Femur (tissue), 1 donor: ENCODE data around the gene FES.
"Not testable (repeated sequence)": the region's sequence is repeated elsewhere in the genome, so short reads cannot be mapped to it uniquely, and the experiment has no call there.

ENCODE experiments used
- DNase-seq: peaks from one replicate; pipeline ENCODE4 v3.0.0-alpha.2; 2017

FES gene

DNA sequence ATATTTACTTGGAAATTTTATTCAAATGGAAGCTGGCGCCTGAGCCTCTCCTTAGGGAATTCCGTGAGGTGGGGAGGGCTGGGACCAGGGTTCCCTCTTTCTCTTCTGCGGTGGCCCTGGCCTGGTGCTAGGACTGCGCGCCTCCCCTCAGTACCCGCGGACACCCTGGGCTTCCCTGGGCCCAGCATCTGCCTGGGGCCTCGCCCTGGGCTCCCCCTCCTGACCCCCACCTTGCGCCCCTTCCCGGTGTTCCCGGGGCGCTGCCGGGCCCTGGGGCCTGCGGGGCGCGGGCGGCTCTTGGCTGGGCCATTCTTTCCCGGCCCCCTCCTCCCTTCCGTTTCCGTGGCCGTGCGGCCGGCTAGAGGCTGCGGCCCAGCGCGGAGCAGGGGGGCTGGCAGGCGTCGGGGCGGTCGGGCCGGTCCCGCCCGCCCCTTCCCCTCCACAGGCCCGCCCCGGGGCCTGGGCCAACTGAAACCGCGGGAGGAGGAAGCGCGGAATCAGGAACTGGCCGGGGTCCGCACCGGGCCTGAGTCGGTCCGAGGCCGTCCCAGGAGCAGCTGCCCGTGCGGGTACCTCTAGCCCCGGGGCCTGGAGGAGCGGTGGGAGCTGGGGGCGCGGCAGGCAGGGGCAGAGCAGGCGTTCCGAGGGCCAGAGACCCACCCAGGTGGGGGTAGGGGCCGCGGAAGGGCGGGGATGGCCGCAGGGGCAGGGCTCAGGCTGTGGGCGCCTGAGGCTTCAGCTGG, at the start of gene FES:
TSS of gene FES (plus strand) at position 529 of the 743 bp plus-strand sequence. CDS start 542 bp downstream, outside the sequence.
- peak; percentile 87 for DNase-seq

GRCh38 chr15:90834626-90835025, 49.7 kb upstream of the FES start:
- DNase-seq = no peak

DNA sequence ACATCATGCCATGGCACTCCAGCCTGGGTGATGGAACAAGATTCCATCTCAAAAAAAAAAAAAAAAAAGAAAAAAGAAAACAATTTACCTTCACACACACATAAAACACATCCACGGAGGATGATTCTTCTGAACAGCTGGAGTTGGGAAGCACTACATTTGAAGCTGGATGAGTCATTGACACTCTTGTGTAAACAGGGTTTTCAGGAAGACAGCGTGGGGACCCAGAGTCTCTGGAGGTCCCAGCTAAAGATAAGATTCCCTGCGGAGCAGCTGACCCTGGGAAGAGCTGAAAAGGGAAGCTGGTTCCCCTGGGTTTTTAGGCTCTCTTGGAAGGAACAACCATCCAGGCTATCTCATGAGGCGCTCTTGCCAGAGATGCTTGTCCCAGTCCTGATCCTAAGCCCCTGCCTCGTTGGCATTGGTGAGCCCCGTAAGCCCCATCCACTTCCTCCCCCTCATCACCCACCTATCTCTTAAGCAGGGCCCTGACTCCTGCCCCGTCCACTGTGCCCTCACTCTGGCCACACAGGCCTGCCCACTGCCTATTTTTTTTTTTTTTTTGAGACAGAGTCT, 47.9 kb upstream of the FES start:
- DNase-seq = no peak

DNA sequence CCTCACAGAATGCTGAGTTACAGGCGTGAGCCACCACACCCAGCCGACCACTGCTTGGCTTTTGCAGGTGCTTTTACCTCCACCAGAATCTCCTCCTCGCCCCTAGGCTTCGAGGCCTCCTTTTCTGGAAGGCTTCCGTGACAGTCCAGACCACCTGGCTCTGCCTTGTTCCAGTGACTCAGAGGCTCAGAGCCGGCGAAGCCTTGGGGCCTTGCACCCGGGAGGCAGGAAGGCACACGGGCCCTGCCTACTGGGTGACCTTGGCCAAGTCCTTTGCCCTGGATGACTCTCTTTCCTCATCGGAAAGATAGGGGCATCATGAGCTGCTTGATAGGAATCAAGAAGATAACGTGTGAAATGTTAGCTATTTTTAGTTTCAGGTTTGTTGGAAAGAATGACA, 47.2 kb upstream of the FES start:
- no peak for DNase-seq

DNA sequence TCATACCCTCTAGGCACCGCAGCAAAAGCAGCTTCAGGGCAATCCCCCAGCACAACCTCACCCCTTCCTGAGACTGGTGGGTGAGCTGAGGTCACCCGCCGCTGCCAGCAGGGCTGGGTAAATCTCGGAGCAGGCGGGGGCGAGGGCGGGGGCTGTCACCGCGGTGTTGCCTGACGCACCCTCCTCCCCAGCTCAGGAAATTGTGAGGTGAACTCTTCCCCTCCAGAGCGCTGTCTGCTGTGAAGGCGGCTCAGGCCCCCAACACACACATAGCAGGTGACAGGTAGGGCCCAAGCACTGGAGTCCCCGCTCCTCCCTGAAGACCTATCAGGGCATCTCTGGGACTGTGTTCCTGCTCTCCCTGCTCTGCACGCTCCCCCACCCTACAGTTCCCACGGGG, 46.2 kb upstream of the FES start:
- DNase-seq = no peak

GRCh38 chr15:90838544-90838943, 45.8 kb upstream of the FES start:
- no peak for DNase-seq

DNA sequence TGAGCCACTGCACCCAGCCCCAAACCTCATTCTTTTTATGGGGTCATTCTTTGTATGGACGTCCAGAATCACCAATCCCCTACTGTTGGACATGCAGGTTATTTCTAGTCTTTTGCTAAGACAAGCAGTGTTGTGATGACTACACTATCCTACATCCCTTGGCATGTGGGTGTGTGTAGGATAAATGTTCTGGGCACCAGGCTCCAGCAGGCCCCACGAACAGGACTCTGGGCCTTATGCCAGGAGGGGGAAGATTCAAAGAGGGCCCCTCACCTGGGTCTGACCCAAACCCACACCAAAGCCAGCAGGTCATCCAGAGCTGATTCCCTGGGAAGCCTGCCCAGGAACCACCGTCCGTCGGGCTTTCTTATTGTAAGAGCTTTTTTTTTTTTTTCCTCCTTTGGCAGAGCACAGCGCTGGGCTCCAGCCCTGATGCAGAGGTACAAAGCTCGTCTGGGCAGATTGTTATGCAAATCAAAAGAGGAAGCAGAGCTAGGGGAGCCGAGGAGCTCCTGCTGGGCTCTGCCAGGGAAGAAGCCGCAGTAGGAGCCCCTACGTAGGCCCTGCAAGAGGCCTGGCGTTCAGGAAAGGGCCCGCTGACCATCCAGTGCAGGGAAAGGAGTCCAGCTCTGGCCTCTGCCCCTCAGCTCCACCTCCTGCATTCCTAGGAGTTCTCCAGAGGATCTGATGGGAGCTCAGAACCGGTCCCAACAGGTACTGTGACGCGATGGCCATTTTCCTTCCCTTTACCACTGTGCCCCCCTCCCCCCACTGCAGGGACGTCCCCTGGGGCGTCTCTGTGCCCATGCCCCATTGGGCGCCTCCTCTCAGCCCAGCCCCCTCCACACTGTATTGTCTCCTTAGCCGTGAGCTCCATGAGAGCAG, 44.9 kb upstream of the FES start:
- no peak for DNase-seq

DNA sequence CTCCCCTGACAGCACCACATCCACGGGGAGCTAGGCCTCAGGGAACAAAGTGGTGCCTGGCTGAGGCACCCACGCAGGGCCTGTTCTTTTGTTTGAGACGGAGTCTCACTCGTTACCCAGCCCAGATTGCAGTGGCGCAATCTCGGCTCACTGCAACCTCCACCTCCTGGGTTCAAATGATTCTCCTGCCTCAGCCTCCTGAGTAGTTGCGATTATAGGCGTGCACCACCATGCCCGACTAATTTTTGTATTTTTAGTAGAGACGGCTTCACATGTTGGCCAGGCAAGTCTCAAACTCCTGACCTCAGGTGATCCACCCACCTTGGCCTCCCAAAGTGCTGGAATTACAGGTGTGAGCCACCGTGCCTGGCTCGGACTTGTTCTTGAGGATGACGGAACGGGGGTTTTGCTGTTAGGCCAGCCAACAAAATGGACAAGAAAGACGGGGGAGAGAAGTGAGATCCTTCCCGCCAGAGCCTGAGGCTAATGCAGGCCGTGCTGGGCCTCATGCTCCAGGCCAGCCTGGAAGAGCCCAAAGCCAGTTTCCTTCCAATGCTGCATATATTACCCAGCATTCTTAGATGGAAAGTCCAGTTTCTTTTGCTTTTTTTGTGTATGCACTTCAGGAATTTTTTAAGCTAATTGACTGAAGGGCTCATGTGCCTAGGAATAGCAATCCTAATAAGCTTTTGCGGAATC, 44.0 kb upstream of the FES start:
- no peak for DNase-seq

DNA sequence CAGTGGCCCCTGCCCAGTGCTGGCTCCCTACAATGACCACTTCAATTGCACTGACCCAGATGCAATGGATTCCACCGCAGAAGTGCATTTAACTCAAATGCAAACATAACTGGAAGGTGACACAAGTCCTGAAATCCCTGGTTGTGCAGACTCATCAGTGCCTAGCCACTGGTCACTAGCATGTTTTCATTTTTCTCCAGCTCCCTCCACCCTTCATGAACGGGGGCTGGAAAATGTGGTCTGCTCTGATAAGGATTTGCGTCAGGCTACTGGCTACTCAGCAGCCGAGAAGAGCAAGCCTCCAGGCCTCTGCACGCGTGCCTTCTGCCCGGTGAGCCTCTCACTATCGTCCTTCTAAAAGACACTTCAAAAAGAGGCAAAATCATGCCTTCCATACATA, 43.4 kb upstream of the FES start:
- no peak for DNase-seq

- no peak for DNase-seq
Measured at GRCh38 chr15:90844696-90845095, 39.6 kb upstream of the FES start.

DNA sequence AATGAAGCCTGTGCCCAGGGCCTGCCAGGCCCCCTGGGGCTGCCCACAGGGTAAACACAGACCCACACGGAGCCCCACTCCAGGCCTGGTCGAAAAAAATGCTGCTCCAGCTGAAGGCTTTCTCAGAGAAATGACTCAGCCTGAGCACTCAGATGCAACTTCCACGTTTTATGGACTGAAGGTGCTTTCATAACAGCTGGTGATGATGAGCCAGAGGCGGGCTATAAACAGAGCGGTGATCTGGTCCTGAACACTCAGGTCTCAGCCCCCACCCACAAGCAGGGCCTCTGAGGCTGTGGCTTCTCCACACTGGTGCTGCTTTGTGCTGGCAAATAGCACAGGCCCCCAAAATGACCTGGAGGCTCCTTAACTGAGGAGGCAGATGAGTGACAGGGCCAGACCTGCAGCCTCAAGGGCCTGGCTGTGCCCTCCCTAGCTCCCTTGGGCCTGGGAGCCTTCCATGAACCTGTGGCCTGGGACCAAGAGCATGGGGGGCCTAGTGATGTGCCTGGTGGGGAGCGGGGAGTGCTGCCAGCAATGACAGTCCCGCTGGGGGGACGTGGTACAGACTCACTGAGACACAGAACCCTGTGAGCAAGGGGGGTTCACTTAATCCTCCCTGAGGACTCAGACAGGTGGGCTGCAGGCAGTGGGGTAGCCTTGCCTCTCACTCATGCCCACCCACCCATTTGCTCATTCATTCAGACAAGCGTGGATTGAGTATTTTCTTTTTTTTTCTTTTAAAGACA, 38.9 kb upstream of the FES start:
- DNase-seq = no peak

DNA sequence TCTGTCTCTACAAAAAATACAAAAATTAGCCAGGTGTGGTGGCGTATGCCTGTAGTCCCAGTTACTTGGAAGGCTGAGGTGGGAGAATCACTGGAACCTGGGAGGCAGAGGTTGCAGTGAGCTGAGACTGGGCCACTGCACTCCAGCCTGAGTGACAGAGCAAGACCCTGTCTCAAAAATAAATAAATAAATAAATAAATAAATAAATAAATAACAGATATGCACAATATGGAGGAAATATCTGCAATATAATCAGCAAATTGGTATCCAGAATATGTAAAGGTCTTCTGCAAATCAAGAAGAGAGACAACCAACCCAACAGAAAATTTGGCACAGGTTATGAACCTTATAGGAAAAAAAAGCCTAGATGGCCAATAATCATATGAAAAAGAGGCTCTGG, 34.9 kb upstream of the FES start:
- not testable (repeated sequence) for DNase-seq

DNA sequence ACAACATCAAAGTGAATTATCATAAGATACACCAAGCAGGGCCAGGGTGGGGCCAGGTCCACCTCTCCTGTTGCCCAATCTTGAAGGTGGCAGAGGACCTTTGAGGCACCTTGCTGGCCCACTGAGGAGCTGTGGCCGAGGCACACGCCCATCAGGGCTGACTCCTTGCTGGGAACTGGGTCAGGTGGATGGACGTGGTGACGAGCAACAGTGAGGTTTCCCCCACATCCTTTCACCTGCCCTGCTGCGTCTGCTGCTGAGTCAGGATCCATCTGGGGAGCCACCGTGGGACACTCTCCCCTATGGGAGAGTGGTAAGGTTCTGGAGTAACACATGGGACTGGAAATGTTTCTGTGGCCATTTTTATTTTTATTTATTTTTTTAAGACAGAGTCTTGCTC, 33.2 kb upstream of the FES start:
- DNase-seq = no peak

GRCh38 chr15:90851940-90852339, 32.4 kb upstream of the FES start:
- no peak for DNase-seq

GRCh38 chr15:90855139-90855538, 29.2 kb upstream of the FES start:
- no peak for DNase-seq

GRCh38 chr15:90857337-90857736, 27.0 kb upstream of the FES start:
- DNase-seq = no peak

- no peak for DNase-seq
Measured at GRCh38 chr15:90857883-90858443, 26.3 kb upstream of the FES start.

GRCh38 chr15:90859234-90860131, 24.8 kb upstream of the FES start:
- no peak for DNase-seq

GRCh38 chr15:90860450-90860849, 23.9 kb upstream of the FES start:
- no peak for DNase-seq

DNA sequence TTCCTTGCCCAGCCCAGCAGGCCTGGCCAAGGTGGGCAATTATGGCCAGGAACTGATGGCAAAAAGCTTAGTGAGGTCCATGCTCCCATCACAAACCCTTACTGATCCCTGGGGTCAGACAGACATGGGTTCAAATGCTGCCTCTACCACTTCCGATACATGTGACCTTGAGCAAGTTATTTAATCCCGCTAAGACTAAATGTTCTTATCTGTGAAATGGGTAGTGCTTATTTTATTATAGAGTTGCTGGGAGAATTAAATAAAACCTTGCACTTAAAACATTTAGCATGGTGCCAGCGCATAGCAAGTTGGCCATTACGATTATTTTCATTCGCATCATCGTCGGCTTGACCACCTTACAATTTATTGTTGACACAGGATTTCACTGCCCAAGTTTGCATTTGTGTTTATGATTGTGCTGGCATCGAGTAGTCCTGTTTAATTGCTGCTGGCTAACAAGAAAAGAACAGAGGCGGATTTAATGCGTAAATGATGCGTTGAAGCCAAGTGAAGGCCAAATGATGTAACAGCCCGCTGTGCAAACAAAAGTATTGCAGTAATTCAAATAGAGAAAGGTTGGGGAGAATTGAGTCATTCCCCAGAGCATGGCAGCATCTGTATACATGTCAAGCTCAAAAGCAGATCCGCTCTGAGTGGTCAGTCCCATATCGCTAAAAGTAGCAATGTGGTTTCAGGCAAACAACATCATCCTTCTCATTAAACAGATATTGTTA, 23.2 kb upstream of the FES start:
- DNase-seq = no peak
